HG03442 (cell line): Measurements from ENCODE around the gene CRACR2B.

Experiments used
- ATAC-seq: cut with Tn5 transposase; IDR thresholded peaks from one replicate; pipeline ENCODE4 v1.9.1; 2021; ENCODE audit warnings: mild to moderate bottlenecking, moderate library complexity; ENCODE audit not compliant: unreplicated experiment

Gene CRACR2B

DNA sequence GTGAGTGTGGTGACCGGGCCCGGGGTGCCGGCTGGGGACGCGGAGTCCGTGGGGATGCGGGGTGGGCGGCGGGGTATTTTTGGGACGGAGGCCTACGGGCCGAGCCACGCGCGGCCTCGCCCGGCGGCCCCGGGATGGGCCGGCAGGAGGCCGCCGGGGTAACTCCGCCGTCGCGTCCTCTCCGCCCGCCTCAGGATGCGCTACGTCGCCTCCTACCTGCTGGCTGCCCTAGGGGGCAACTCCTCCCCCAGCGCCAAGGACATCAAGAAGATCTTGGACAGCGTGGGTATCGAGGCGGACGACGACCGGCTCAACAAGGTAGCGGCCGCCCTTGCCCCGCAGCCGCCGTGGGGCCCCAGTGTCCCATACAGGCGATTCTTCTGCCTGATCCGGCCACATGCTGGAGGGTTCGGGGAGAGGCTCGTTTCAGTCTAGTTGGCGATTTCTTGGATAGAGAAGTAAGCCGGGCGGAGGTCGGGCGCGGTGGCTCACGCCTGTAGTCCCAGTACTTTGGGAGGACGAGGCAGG, 17.6 kb upstream of the CRACR2B start:
- peak; percentile 6 for ATAC-seq

DNA sequence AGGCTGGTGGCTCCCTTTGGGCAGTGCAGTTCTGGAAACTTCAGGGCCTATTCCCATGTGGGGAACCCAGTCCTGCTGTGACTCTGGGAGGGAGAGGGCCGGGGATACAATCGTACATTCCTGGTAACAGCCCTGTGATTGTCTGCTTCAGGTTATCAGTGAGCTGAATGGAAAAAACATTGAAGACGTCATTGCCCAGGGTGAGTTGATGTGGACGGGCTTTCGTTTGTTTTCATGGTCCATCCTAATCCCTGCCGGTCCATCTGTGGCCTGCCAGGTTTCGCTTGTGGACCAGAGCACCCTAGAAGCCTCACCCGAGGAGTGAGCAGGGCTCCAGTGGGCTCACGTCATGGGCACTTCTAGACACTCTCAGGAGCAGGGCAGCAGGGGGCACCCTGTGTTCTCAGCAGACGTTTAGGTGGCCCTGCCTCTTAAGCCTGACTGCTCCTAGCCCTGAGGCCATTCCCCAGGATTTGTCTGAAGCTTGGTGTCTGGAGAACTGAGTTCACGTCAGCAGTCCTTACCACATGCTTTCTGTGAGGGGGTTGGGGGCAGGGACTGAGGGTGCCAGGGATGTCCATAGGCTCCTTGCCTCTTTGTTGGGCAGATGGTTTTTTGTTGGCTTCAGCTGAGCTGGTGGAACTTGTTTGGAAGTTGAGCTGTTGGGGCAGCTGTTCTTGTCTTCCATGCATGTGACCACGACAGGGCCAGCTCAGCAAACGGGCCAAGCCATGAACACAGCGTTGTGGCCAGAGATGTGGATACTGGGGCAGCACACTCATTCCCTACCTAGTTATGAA, 16.1 kb upstream of the CRACR2B start:
- ATAC-seq: no peak

DNA sequence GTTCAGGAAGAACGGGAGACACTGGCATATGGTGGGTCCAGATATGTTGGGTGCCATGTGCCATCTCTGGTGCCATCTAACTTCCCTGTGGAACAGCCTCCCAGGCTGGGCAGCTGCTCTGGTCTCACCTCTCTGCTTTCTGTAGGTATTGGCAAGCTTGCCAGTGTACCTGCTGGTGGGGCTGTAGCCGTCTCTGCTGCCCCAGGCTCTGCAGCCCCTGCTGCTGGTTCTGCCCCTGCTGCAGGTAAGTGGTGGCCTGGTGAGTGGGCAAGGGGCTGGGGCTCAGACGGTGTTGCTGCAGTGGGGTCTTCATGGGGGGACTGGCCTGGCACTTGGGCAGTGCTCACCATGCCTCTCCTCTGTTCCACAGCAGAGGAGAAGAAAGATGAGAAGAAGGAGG, 15.3 kb upstream of the CRACR2B start:
- ATAC-seq: no peak

DNA sequence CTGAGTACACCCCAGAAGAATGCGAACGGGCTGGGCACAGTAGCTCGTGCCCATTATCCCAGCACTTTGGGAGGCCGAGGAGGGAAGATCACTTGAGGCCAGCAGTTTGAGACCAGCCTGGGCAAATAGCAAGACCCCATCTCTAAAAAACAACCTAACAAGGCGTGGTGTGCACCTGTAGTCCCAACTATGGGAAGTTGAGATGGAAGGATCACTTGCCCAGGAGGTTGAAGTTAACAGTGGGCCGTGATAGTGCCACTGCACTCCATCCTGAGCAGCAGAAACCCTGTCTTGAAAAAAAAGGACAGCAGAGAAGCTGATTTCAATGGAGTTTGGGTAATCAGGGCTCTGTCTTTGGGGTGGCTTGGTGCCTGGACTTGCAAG, 14.7 kb upstream of the CRACR2B start:
- no peak for ATAC-seq

DNA sequence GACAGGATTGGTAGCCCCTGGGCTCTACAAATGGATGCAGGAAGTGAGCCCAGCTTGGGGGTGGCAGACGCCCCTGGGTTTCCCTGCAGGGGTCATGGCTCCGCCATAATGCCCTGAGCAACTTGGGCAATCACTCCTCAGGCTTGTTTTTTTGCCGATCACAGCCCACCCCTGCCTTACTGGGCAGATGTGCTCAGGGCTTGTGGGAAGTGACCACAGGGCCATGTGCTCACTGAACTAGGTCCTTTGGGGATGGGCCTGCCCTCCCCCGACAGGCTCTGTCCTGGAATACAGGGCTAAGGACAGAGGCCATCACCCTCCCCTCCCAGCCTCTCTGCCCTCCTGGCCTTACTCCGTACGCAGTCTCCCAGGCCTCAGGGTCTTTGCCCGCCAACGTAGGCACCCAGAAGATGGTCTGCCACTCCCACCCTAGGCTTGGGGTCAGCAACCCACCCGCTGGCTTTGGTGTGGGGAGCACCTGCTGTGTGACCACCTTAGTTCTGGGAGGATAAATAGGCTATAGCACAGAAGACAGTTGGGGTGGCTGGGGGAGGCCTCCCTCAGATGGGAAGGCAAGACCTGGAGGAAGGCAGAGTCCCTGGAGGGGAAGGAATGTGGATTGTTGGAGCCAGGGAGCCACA, 14.1 kb upstream of the CRACR2B start:
- ATAC-seq: no peak

DNA sequence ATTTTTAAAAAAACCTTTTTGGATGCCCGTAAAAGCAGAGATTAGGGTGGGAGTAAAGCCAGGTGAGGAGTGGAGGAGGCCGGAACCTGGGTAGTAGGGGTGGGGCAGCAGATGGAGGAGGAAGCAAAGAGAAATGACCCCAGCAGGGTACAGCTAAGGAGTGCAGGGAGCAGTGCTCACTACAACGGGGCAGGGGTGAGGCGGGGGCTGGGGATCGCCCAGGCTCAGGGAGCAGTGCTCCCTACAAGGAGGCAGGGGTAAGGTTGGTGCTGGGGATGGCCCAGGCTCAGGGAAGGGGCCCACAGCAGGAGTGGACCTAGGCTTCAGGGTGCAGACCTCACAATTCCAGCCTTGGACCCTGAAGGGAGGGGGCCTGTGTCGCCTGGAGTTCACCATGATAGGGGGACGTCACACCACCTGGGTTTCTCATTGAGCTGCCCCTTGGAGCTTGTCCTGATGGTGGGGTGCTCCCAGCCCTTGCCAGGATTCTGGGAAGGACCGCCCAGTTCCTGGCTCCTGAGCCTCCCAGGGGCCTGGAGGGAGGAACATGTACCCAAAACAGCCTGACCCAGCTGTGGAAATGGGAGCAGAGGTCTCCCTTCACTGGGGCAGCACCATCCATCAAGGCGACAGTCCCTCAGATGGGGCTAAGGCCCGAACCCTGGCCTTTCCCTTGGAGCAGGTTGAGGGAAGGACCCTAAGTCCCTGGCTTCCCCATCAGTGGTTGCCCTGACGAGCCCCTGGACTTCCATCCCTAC, 11.9 kb upstream of the CRACR2B start:
- no peak for ATAC-seq

DNA sequence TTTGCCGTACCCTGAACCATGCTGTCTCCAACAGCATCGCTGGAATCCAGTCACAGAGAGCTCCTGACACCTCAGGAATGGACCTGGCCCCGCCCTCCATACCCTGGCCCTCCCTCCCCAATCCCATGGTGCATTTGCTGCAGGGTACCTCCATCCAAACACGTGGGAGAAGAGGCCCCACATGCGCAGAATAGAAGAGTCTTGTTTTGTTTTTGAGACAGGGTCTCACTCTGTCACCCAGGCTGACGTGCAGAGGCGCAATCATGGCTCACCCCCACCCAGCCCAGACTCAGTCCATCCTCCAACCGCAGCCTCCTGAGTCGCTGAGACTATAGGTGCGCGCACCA, 11.3 kb upstream of the CRACR2B start:
- no peak for ATAC-seq

DNA sequence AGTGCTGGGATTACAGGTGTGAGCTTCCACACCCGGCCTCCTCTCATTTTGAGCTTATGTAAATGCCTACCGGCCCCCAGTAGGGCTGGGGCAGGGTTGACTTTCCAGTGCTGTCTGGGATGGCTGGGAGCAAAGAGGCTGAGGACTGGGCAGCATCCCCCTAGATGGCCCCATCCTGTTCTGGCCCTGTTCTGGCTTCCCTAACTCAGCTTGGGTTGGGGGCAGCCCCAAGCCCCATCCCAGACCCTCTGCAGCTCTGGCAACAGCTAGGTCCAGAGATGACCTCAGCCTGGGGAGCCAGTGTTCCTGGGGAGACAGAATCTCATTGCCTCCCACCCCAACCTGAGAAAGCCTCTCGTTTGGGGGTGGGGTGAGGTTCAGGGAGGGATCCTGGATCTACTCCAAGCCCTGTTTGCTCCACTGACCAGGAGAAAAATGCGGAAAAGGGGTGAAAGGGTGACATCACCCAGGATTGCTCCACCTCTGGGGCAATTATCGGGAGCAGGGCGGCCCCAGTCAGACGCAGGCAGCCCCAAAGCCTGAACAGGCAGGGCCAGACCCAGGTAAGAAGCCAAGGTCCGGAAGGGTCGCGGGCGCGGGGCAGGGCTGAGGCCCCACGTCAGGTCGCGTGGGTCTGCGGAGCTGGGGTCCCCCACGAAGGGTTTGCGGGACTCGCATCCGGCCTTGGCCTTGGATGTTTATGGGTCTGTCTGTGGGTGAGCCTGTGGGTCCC, 9.2 kb upstream of the CRACR2B start, which contains the start of gene PNPLA2:
TSS of gene PNPLA2 (plus strand) at position 519 of the 733 bp plus-strand sequence. CDS start 805 bp downstream, outside the sequence.
- ATAC-seq: no peak

DNA sequence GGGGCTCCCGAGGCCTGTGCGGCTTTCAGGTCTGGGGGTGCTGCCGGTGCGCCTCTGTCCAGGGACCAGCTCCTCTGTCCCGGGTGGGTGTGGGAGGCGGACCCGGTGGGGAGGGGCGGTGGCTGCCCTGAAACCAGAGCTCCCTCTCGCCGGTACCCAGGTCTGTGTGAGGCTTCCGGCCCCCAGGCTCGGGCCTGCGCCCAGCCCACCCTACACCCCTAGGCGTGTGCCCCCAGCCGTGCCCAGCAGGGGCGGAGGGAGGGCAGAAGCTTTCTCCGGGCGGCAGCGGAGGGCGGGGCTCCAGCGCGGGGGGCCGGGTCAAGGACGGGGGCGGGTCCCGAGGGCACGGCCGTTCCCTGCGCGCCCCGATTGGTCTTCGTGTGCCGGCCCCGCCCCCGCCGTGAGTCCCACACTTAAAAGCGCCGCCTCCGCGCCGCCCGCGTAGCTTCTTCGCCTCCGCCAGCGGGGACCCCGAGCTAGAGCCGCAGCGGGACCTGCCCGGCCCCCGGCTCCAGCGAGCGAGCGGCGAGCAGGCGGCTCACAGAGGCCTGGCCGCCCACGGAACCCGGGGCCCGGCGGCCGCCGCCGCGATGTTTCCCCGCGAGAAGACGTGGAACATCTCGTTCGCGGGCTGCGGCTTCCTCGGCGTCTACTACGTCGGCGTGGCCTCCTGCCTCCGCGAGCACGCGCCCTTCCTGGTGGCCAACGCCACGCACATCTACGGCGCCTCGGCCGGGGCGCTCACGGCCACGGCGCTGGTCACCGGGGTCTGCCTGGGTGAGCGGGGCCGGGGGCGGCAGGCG, 8.4 kb upstream of the CRACR2B start:
- peak; percentile 48 for ATAC-seq

DNA sequence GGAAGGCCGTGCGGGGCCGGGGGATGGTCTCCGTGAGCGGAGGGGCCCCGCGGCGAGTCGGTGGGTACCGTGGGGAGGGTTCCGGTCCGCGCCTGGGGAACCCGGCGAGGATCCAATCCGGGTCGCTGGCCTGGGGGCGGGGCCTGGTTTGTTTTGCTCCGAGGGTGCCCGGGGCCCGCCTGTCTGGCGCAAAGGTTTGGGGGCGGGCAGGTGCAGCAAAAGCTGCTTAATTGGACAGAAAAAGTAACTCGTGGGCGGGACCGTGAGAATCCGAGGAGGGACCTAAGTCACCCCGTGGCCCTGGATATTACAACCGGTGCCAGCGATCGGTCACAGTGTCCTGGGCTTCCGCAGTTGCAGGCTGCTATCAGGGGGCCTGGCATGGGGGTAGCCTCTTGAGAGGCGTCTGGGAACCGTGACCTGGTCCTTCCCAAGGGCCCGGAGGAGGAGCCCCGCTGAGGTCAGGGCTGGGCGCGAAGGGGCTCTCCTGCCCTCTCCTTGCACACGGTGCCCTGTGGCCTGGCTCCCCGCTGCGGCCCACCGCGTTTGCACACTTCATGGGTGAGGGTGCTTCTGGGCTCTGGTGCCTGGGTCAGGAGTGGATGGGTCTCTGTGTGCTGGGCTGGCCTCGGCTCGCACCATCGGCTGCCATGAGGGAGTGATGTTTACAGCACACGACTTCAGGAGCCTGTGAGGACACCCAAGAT, 7.6 kb upstream of the CRACR2B start:
- ATAC-seq: peak; percentile 53

DNA sequence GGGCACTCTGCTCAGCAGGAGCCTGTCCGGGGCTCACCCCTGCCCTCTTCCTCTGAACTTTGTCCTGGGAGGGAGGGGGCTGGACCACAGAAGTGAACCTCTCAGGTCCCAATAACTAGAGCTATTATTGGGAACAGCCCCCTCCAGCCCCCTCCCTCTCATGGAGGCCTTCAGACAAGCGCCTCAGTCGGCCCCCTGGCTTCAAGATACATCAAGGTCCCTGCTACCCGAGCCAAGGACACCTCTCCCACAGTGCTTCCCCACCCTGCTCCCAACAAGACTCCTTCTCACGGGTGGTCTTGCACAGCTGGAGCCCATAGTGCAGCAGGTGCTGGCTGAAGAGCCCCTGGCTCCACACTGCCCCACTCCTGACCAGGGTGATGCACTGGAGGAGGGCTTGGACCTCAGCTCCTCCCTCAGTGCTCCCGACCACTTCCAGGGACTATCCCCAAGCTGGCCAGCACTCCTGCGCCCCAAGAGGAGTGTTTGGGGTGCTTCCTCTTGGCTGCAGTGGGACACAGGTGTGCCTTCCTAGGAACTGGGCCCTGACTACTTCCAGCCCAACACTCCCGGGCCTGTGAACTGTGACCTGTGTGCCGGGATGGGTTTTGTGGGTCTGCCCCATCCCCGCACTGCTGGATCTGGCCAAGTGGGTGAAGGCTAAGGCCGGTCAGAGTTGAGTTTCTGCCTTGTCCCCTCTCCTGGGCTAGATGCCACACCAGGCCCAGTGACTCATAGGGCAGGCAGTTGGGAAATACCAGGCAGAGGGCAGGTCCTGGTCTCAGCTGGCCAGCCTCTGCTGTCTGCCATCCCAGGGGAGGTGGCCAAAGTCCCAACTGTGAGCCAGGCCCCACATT, 6.8 kb upstream of the CRACR2B start:
- ATAC-seq: no peak

DNA sequence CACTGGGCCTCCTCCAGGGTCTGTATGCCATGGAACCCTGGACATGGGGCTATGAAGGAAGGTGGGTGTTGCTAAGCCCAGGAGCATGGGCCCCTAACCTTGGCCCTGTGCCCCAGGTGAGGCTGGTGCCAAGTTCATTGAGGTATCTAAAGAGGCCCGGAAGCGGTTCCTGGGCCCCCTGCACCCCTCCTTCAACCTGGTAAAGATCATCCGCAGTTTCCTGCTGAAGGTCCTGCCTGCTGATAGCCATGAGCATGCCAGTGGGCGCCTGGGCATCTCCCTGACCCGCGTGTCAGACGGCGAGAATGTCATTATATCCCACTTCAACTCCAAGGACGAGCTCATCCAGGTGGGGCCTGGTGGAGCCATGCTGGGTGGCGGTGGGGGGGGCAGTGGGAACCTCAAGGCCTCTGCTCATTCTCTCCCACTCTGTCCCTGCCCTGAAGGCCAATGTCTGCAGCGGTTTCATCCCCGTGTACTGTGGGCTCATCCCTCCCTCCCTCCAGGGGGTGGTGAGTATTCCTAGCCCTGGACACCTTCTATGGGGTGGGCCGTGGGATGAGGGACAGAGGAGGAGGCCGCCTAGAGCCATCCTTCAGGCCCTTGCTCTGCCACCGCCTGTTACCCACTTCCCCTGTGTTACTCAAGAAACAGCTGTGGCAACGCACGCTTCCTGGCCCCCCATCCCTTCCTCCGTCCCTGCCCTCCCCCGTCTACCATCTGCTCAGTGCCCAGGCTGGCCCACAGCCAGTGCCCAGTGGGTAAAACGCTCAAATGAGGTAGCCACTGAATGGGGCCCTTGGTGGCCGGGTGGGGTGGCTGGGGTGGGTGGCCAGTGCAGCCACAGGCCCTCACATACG, 6.0 kb upstream of the CRACR2B start:
- no peak for ATAC-seq

DNA sequence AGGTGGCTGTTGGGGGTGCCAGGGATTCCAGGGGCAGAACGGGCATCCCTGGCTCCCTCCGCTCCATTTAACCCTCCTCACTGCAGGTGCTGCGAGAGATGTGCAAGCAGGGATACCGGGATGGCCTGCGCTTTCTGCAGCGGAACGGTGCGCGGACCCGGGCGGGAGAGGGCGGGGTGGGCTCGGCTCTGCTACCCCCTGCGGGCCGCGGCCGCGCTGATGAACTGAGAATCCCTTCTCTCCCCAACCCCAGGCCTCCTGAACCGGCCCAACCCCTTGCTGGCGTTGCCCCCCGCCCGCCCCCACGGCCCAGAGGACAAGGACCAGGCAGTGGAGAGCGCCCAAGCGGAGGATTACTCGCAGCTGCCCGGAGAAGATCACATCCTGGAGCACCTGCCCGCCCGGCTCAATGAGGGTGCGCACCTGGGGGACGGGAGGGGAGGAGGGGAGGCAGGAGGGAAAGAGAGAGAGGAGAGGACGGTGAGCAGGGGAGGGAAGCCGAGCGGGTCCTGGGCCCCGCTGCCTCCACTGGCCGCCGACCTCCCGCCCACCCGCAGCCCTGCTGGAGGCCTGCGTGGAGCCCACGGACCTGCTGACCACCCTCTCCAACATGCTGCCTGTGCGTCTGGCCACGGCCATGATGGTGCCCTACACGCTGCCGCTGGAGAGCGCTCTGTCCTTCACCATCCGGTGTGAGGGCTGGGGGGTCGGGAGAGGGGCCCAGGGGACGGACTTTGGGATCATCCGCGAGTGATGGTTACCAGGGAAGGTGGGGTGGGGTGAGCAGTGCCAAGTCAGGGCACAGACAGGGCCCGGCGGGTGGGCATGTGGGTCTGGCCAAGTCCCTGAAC, 4.1 kb upstream of the CRACR2B start:
- no peak for ATAC-seq

DNA sequence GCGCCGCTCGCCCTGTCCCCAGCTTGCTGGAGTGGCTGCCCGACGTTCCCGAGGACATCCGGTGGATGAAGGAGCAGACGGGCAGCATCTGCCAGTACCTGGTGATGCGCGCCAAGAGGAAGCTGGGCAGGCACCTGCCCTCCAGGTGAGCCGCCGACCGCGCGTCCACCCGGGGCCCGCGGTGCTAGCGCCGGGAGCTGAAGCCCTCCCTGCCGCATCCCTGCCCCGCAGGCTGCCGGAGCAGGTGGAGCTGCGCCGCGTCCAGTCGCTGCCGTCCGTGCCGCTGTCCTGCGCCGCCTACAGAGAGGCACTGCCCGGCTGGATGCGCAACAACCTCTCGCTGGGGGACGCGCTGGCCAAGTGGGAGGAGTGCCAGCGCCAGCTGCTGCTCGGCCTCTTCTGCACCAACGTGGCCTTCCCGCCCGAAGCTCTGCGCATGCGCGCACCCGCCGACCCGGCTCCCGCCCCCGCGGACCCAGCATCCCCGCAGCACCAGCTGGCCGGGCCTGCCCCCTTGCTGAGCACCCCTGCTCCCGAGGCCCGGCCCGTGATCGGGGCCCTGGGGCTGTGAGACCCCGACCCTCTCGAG, 3.3 kb upstream of the CRACR2B start:
- no peak for ATAC-seq

DNA sequence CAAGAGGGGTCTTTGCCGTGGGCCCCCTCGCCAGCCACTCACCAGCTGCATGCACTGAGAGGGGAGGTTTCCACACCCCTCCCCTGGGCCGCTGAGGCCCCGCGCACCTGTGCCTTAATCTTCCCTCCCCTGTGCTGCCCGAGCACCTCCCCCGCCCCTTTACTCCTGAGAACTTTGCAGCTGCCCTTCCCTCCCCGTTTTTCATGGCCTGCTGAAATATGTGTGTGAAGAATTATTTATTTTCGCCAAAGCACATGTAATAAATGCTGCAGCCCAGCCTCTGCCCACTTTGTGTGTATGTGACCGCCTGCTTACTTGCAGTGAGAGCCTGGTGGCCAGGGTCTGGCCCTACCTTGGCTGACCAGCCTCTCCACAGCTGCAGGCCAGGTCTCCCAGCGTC, 2.8 kb upstream of the CRACR2B start:
- no peak for ATAC-seq
